Rectal smooth muscle tissue (tissue), 1 donor: ENCODE results near the gene AXIN2.

Experiments used
- H3K27ac ChIP-seq: one replicate; pipeline ENCODE4 v1.7.0; 2013; ENCODE audit warnings: low read depth, low read length, inconsistent platforms
- H3K27me3 ChIP-seq: one replicate; pipeline ENCODE4 v1.7.0; 2013; ENCODE audit warnings: low read length; ENCODE audit not compliant: control insufficient read depth, insufficient read depth
- H3K36me3 ChIP-seq: one replicate; pipeline ENCODE4 v1.7.0; 2013; ENCODE audit warnings: low read length; ENCODE audit not compliant: control insufficient read depth, insufficient read depth
- H3K4me1 ChIP-seq: one replicate; pipeline ENCODE4 v1.7.0; 2013; ENCODE audit warnings: low read length; ENCODE audit not compliant: control insufficient read depth, insufficient read depth
- H3K4me3 ChIP-seq: one replicate; pipeline ENCODE4 v1.7.0; 2013; ENCODE audit warnings: low read length
- H3K9ac ChIP-seq: one replicate; pipeline ENCODE4 v1.7.0; 2013; ENCODE audit warnings: low read length

AXIN2 gene

GRCh38 chr17:65561452-65562205, at the start of gene AXIN2:
Gene AXIN2, minus strand, starts transcription at chr17:65561648. Its CDS starts 3,028 bp downstream, at chr17:65558620.
- no peaks in the 10 kb centered on the region for H3K36me3 ChIP-seq
- no peaks in the 10 kb centered on the region for H3K27me3 ChIP-seq
- no peak within 1 kb of the TSS for H3K9ac ChIP-seq
- peaks cover 14% of the 10 kb centered on the region for H3K4me1 ChIP-seq
- peak within 1 kb of the TSS; percentile 95 for H3K27ac ChIP-seq
- peak within 1 kb of the TSS; percentile 74 for H3K4me3 ChIP-seq

DNA sequence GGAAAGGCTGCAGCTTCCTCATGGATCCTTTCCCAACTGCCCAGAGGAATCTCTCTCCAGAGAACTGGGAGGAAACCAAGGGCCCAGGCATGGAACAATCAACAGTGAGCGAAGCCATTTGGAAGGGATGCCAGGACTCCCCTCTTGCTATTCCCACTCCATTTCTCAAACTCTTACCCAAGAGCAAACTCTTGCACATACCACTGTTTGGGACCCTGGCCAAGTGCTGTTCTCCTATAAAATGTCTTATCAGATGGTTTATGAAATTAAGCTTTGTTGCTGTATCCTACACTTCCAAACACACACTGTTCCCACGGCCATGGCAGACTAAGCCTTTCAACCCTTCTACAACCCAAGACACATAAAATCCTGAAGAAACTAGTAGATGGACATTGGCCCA, 48.3 kb upstream of the AXIN2 start:
- Histone ChIP-seq H3K36me3 (no peaks in the 10 kb centered on the region), H3K27ac (no peak overlapping the region), H3K4me1 (no peaks in the 10 kb centered on the region), H3K9ac (no peak overlapping the region), H3K4me3 (no peak overlapping the region), H3K27me3 (no peaks in the 10 kb centered on the region)

DNA sequence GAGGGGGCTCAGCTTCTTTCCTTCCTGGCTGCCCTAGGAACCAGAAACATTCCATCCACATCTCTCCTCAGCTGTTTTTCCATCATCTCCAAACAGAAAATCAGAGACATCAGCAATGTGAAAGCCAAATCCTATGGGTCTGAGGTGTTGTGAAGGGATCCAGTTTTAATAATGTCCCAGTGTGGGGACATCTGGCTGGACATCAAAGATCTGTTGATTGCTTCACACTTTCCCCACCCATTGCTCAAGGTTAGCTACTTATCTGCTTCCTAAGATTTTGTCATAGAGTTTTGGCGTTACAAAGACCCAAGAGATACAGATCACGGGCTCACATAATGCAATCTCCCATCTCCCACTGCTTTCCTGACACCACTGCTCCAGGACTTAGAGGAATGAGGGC, 47.8 kb upstream of the AXIN2 start:
- H3K27me3 ChIP-seq: no peaks in the 10 kb centered on the region
- no peaks in the 10 kb centered on the region for H3K36me3 ChIP-seq
- H3K4me3 ChIP-seq: no peak overlapping the region
- H3K27ac ChIP-seq: no peak overlapping the region
- H3K9ac ChIP-seq: no peak overlapping the region
- no peaks in the 10 kb centered on the region for H3K4me1 ChIP-seq

DNA sequence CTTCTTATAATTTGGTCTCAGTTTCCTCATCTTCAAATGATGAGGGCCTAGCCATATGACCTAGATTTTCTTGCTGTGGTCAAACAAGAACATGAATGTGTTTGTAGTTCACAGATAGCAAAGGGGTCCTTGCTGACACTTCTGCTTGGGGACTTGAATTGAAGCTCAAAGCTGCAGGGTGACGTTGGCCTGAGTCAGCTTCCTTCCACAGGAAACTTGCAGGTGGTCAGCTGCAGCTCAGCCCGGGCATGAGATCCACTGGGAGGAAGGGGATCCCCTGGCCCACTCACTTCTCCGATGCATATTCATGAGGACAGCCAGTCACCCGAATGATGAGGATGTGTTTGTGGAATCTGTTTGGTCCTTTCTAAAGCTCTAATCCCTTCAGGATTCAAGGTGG, 42.6 kb upstream of the AXIN2 start:
- H3K4me3 ChIP-seq: no peak overlapping the region
- no peaks in the 10 kb centered on the region for H3K4me1 ChIP-seq
- H3K36me3 ChIP-seq: no peaks in the 10 kb centered on the region
- H3K27me3 ChIP-seq: no peaks in the 10 kb centered on the region
- H3K27ac ChIP-seq: no peak overlapping the region
- no peak overlapping the region for H3K9ac ChIP-seq

DNA sequence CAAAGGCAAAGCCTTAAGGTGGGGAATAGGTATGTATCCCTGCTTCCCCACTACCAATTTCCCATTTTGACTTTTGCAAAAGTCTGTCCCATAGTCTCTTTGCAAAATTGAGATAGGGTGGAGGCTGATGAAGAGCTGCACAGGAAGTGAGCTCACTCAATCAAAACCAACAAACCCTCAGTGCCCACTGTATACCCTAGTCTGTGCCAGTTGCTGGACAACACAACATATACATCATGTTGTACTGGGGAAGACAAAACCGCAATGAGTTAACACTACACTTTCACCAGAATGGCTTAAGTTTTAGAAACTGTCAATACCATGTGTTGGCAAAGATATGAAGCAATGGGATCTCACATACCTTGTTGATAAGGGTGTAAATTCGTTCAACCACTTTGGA, 40.4 kb upstream of the AXIN2 start:
- Histone ChIP-seq H3K27me3 (no peaks in the 10 kb centered on the region), H3K36me3 (no peaks in the 10 kb centered on the region), H3K27ac (no peak overlapping the region), H3K4me3 (no peak overlapping the region), H3K4me1 (no peaks in the 10 kb centered on the region), H3K9ac (no peak overlapping the region)

- no peaks in the 10 kb centered on the region for H3K4me1 ChIP-seq
- no peaks in the 10 kb centered on the region for H3K27me3 ChIP-seq
- H3K36me3 ChIP-seq: no peaks in the 10 kb centered on the region
- H3K9ac ChIP-seq: no peak overlapping the region
- no peak overlapping the region for H3K27ac ChIP-seq
- no peak overlapping the region for H3K4me3 ChIP-seq
Observed at GRCh38 chr17:65601145-65601544, 39.7 kb upstream of the AXIN2 start.

GRCh38 chr17:65600518-65600917, 39.1 kb upstream of the AXIN2 start:
- no peaks in the 10 kb centered on the region for H3K4me1 ChIP-seq
- H3K9ac ChIP-seq: no peak overlapping the region
- H3K27ac ChIP-seq: no peak overlapping the region
- H3K36me3 ChIP-seq: no peaks in the 10 kb centered on the region
- no peaks in the 10 kb centered on the region for H3K27me3 ChIP-seq
- no peak overlapping the region for H3K4me3 ChIP-seq

DNA sequence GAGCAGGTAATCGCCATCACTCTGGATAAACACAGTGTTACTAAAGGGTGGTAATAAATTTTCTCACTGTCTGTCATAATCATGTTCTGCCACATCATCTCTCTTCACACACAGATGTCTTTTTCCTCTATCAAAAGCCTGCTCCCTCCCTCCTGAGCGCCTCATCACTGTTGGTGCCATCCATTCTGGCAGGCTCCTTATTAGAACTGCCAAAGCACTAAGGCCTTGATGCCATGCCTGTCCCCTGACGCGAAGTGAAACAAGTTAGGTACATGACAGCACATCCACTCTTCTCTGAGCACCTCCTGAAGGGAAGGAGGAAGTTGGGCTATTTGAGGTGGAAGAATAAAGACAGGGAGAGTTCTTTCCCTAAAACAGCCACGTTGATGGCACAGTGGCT, 38.2 kb upstream of the AXIN2 start:
- Histone ChIP-seq H3K4me1 (no peaks in the 10 kb centered on the region), H3K27ac (no peak overlapping the region), H3K27me3 (no peaks in the 10 kb centered on the region), H3K4me3 (no peak overlapping the region), H3K9ac (no peak overlapping the region), H3K36me3 (no peaks in the 10 kb centered on the region)

DNA sequence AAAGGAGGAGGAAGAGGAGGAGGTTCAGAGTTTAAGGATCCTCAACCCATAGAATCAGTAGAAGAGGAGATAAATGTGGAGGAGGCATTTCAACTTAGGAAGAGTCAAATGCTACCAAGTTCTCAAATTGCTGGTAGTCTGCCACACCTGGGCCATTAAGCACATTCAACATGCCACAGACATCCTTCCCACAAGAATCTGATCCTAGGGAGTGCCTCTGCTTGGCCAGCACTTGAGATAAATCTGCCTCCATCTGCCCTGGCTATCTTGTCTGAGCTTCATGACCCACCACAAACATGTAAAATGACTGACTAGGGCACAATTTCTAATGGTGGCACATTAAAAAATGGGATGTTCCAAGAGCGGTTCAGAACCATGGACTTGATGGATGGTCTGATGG, 37.3 kb upstream of the AXIN2 start:
- H3K9ac ChIP-seq: no peak overlapping the region
- no peaks in the 10 kb centered on the region for H3K27me3 ChIP-seq
- H3K27ac ChIP-seq: no peak overlapping the region
- no peaks in the 10 kb centered on the region for H3K36me3 ChIP-seq
- H3K4me1 ChIP-seq: no peaks in the 10 kb centered on the region
- H3K4me3 ChIP-seq: no peak overlapping the region

DNA sequence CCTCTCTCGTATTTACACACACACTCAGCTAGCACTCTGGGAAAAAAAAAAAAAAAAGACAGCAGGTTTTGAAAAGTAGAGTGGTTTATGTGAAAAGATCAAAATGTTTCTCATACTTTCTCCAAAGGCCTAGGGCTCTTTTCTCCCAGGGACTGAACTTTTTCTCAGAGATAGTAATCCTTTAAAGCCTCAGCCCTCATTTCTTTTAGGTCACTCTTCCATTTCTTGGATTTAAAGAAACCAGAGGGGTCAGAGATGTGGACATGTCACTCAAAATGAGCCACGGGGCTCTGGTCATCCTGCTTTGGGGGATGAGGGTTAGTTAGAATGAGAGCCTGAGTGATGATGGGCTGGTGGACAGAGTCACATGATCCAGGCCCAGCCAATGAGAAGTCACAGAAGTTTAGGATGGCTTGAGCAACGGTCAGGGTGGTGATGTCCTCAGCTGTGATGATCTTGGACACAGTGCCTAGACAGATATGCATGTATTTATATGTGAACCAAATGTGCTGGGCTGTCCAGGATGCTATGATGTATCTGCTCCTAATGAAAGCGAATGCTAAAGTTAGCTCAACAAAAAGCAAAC, 33.7 kb upstream of the AXIN2 start:
- H3K4me1 ChIP-seq: no peaks in the 10 kb centered on the region
- H3K27me3 ChIP-seq: no peaks in the 10 kb centered on the region
- H3K36me3 ChIP-seq: no peaks in the 10 kb centered on the region
- H3K4me3 ChIP-seq: no peak overlapping the region
- no peak overlapping the region for H3K27ac ChIP-seq
- H3K9ac ChIP-seq: no peak overlapping the region

- Histone ChIP-seq H3K27ac (no peak overlapping the region), H3K9ac (no peak overlapping the region), H3K4me3 (peak overlapping the region; percentile 7), H3K4me1 (no peaks in the 10 kb centered on the region), H3K27me3 (no peaks in the 10 kb centered on the region), H3K36me3 (no peaks in the 10 kb centered on the region)
Observed at GRCh38 chr17:65593855-65594845, 32.7 kb upstream of the AXIN2 start.

DNA sequence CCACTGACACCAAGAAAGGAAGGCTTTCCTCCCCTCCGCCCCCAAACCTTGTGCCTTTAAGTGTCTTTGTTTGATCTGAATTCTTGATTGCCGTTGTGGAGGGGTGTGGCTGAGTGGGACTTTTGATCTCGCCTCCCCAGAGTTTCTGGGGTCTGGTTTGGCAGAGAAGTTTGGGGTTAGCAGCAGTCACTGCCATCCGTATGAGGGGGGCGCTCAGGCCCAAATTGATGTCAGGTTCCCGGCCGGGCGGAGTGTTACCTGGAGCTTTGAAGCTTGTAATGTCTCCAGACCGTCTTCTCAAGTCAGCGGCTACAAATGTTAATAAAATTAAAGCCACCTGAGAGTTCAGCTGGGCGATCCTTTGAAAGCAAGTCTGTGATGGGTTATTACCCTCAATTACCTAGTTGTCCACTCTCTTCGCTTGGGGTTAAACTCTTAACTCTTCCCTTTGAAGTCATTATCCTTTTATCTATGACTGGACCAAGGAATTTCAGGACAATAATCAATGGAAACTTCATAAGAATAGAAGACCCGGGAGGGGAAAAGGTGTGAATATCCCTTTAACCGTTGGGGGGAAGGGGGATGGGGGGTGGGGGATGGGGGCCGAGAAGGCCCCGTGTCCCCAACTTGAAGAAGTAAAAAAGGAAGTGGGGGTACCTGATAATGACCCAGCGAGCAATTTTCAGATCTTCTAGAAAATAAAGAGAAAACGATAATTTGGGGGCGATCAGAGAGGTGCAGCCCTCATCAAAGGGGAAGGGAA, 31.8 kb upstream of the AXIN2 start:
- H3K9ac ChIP-seq: no peak overlapping the region
- H3K36me3 ChIP-seq: no peaks in the 10 kb centered on the region
- no peaks in the 10 kb centered on the region for H3K4me1 ChIP-seq
- H3K27me3 ChIP-seq: no peaks in the 10 kb centered on the region
- H3K27ac ChIP-seq: no peak overlapping the region
- H3K4me3 ChIP-seq: no peak overlapping the region
